WI38 (cell line): ENCODE measurements around the gene PAN3.
"Not testable (repeated sequence)": the region's sequence is repeated elsewhere in the genome, so short reads cannot be mapped to it uniquely, and the experiment has no call there.

Experiments used
- H3K4me3 ChIP-seq: 2 replicates; pipeline ENCODE4 v1.5.1; 2011; ENCODE audit warnings: low read depth, mild to moderate bottlenecking, control low read depth, low read length
- CTCF ChIP-seq: IDR thresholded peaks from 2 replicates; pipeline ENCODE4 v1.5.1; 2012; ENCODE audit warnings: low read depth, mild to moderate bottlenecking, control low read depth, low read length

Gene PAN3

GRCh38 chr13:28137596-28137995 lies 749 bp upstream of the PAN3 start:
- H3K4me3 ChIP-seq, result peak overlapping the region; percentile 92
- TF ChIP-seq CTCF, result no peak

- no peak for TF ChIP-seq CTCF
- H3K4me3 ChIP-seq, result peak overlapping the region; percentile 92
Observed at GRCh38 chr13:28138756-28139470, 568 bp downstream of the PAN3 start.

- peak overlapping the region; percentile 92 for H3K4me3 ChIP-seq
- TF ChIP-seq CTCF, result no peak
Observed at GRCh38 chr13:28140433-28141125, 2.2 kb downstream of the PAN3 start.

GRCh38 chr13:28141542-28141941 lies 3.2 kb downstream of the PAN3 start:
- not testable (repeated sequence) for H3K4me3 ChIP-seq

- H3K4me3 ChIP-seq, result no peak overlapping the region
- no peak for TF ChIP-seq CTCF
Observed at GRCh38 chr13:28145049-28145448, 6.7 kb downstream of the PAN3 start.

GRCh38 chr13:28147495-28147894 lies 9.2 kb downstream of the PAN3 start:
- no peak overlapping the region for H3K4me3 ChIP-seq
- TF ChIP-seq CTCF, result no peak

GRCh38 chr13:28159057-28159456 lies 20.7 kb downstream of the PAN3 start:
- H3K4me3 ChIP-seq, result no peak overlapping the region
- TF ChIP-seq CTCF, result no peak
